Neural cell (in vitro differentiated cells): ENCODE data around the gene COBL.

Experiments
- CTCF ChIP-seq: fragments of 450-650 bp; IDR thresholded peaks from 2 replicates; pipeline ENCODE4 v1.5.1; 2014; ENCODE audit warnings: antibody characterized with exemption, mild to moderate bottlenecking, moderate library complexity; ENCODE audit not compliant: poor library complexity, severe bottlenecking
- POLR2AphosphoS5 ChIP-seq: IDR thresholded peaks from 2 replicates; pipeline ENCODE4 v1.6.1; 2012
- TF ChIP-seq, protein P1 (sequence below): IDR thresholded peaks from 2 replicates; pipeline ENCODE4 v1.6.1; 2012; ENCODE audit warnings: borderline replicate concordance

DNA sequence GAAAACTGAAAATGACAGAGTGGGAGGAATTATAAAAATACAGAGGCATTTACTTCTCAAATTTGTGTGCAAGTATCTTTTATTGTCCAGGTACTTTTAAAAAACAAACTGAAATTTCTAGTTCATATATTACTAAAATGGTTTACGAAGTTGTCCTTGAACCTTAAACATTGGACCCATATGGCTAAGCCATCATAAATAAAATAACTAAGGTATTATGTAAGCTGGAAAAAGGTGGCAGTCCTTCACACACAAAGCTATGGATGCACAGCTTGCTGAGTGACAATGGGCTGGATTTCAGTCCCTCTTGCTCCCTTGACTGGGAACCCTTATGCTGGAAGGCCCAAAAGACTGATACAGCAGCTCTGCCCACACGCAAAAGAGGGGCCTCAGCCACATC lies 66.1 kb downstream of the COBL start:
- no peak for TF ChIP-seq CTCF
- TF ChIP-seq, protein P1, sequence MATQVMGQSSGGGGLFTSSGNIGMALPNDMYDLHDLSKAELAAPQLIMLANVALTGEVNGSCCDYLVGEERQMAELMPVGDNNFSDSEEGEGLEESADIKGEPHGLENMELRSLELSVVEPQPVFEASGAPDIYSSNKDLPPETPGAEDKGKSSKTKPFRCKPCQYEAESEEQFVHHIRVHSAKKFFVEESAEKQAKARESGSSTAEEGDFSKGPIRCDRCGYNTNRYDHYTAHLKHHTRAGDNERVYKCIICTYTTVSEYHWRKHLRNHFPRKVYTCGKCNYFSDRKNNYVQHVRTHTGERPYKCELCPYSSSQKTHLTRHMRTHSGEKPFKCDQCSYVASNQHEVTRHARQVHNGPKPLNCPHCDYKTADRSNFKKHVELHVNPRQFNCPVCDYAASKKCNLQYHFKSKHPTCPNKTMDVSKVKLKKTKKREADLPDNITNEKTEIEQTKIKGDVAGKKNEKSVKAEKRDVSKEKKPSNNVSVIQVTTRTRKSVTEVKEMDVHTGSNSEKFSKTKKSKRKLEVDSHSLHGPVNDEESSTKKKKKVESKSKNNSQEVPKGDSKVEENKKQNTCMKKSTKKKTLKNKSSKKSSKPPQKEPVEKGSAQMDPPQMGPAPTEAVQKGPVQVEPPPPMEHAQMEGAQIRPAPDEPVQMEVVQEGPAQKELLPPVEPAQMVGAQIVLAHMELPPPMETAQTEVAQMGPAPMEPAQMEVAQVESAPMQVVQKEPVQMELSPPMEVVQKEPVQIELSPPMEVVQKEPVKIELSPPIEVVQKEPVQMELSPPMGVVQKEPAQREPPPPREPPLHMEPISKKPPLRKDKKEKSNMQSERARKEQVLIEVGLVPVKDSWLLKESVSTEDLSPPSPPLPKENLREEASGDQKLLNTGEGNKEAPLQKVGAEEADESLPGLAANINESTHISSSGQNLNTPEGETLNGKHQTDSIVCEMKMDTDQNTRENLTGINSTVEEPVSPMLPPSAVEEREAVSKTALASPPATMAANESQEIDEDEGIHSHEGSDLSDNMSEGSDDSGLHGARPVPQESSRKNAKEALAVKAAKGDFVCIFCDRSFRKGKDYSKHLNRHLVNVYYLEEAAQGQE: no peak
- no peak for TF ChIP-seq POLR2AphosphoS5
